HG03045 (cell line): ENCODE measurements around the gene CALCOCO1.
"Not testable (repeated sequence)": the region's sequence is repeated elsewhere in the genome, so short reads cannot be mapped to it uniquely, and the experiment has no call there.

Source experiments
- ATAC-seq: cut with Tn5 transposase; IDR thresholded peaks from one replicate; pipeline ENCODE4 v1.9.1; 2021; ENCODE audit warnings: mild to moderate bottlenecking, moderate library complexity; ENCODE audit not compliant: unreplicated experiment

Gene CALCOCO1

DNA sequence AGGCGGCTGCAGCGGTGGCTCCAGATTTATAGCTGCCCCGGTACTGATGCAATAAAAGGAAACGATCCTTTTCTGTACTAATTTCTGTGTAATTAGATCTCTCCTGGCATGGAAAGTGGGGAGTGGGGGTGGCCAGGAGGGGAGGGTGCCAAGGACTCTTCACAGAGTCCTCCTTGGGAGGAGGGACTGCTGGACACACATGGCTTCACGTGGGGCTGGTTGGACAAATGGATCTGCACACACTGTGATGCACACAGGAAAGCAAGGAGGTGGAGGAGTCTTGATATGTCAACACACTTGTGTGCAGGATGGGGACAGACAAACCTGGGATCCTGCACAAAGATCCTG lies 27.6 kb downstream of the CALCOCO1 start:
- ATAC-seq, result no peak

DNA sequence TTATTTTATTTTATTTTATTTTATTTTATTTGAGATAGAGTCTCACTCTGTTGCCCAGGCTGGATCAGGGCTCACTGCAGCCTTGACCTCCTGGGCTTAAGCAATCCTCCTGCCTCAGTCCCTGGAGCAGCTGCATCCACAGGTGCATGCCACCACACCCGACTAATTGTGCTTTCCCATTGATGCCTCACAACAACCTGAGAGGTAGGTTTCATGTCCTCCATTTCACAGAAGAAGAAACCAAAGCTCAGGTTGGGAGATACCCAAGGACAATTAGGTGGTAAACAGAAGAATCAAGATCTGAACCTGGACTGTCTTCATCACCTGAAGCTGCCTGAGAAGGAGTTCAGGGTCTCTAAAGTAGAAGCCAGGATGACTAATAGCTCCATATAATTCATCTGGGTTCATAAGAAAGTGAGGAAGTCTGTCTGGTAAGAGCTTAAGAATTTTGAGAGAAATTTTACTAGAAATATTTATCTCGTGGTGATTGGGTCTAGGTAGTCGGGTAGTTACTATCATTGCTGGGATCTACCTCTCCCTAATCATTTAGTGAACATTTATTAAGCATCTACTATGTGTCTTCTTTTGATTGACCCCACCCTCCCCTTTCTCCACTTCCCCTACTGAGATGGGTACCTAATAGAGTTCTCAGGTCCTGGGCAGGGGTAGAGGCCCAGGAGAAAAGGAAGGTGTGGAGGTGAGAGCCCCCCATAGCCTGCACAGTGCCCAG lies 28.1 kb downstream of the CALCOCO1 start:
- no peak for ATAC-seq

DNA sequence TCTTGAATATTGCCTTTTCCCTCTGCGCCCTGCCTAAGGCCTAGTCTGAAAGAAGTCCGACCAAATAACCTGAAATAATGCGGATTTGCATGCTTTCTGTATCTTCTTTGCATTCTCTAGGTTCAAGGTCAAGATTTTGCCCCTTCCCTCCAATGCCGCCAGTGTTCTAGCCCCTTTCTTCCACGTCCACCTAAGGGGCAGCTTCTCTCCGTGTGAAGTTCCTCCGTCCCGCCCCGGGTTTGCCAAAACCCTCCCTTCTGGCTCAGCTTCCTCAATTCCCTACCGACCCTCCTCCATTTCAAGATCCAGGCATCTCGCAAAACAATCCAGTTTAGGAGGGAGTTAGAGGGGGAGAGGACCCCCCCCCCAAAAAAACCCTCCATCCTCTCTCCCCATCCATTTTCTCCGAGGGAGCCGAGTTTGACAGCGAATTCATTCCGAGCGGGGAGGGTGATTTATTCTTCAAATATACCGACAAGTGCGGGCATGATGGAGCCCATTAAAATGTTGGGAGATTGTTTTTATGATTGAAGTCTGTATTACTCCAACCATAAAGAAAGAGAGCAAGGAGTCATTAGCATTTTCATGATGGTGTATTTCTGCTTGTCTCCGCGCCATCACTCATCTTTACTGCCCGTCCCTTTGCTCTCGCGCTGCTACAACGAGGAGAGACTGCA lies 30.5 kb downstream of the CALCOCO1 start:
- ATAC-seq, result no peak

DNA sequence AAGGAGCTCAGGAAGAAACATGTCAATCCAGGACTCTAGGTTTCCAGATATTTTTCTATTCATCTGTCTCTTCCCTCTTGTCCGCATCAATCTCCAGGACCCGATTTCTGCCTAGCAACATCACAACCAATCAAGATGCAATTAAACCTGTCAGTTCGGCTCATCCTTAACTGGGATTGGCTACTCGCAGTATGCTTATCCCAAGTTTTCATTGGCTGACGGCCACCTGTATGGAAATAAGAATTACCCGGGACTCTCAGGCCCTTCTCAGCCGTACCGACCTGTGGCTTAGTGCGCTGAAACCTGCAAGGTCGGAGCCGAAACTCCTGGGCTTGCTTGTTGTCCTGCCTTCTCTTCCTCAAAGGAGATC lies 31.0 kb downstream of the CALCOCO1 start:
- ATAC-seq, result no peak

DNA sequence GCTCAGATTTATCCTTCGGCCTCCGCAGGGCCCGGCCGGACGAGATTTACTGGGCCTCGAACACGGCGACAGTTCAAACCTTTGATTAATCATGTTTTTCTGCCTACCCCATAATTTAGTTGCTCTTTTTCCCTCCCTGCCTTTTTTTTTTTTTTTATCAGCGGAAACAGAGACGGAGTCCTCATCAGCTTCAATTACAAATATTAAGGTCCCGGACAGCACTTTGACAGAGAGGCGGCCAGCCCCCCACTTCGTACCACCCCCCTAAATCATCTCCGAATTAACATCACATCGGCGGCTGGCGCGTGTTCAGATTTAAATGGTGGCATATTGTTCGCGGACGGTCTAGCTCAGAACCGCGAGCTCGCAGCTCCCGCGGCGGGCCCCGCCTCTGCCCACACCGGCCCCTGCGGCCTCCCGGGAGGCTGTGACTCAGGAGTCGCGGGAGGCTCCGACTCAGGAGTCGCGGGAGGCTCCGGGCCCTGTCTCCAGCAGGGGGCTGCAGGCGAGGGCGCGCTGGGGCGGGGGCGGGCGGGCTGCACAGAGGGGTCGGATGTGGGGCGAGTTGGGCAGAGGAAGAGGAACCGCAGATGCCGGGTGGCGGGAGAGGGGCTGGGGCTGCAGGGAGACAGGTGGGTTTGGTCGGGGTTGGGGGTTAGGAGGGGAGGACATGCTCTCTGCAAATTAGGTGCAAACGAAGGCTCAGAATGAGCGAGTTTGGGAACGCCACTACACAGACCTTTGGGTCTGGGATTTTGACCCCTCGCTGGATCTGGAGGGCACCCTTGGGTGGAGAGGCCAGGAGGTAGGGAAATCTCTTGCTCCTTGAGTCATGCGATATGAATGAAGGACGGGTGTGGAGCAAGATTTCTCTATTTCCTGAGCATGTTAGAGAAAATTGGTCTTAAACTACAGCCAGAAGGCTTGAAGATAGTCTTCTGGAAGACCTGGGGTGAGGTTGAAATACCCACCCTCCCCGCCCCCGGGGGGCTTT lies 31.8 kb downstream of the CALCOCO1 start:
- ATAC-seq, result no peak

DNA sequence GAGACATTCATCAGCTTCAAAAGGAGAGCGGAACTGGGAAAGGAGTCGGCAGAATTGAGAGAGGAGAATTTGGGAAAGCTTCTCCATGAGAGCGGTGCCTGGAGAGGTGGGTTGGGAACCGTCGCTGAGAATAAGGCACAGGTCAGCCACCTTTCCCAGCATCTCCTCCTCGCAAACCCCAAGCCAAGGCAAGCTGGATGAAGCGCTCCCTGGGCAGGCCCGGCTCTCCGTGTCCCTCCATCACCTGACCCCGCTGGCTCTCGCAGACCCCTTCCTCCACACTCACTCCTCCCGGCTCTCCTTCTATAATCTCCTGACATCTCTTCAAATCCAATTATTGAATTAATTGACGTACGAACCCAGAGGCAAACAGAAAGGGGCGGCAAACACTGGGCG lies 32.5 kb downstream of the CALCOCO1 start:
- ATAC-seq, result no peak

DNA sequence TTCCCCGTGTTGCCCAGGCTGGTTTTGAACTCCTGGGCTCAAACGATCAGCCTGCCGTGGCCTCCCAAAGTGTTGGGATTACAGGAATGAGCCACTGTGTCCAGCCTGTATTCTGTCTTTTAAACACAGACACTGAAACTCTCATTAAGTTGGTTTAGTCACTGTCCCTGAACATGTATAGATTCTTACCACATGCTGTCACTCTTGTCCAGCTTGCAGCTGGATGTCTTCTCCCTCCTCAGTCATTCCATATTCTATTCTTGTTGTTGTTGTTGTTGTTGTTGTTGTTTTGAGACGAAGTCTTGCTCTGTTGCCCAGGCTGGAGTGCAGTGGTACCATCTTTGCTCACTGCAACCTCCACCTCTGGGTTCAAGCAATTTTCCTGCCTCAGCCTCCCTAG lies 39.1 kb downstream of the CALCOCO1 start:
- ATAC-seq, result no peak

DNA sequence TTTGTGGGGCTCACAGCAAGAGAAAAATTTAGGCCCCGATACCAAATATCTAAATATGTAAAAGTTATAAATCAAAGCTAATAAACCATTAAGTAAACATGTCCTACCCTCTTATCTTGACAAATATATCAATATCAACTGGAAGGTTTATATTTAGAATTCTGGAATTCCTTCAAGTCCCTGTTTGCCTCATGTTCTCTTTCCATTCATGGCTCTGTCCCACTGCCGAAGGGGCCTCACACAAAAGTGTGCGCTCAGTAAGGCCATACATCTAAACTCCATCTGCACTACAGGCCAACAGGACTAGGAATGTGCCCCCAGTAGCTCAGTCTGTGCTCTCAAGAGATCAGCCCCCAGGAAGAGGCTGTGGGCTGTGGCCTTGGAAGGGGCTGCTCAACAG lies 40.8 kb downstream of the CALCOCO1 start:
- ATAC-seq, result no peak

DNA sequence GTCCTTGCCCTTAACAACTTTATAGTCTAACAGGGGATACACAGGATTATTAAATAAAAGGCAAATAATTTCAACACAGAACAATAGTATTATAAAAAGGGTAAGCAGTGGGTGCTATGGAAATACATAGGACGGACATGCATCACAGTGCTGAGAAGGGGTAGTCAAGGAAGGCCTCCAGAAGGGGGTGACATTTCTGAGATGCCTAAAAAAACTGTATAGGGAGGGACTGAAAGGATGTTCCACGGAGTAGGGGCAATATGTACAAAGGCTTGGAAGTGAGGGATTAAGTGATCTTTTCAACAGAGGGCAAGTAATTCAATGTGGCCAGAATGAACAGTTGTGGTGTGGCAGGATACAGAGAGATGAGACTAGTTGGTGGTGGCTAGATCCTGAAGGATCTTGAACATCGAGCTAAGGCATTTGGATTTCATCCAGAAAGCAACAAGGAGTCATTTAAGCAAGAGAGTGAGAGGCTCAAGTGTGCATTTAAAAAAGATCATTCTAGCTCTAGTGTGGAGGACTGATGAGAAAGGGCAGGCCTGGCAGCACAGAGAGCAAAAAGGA lies 42.5 kb downstream of the CALCOCO1 start:
- no peak for ATAC-seq

DNA sequence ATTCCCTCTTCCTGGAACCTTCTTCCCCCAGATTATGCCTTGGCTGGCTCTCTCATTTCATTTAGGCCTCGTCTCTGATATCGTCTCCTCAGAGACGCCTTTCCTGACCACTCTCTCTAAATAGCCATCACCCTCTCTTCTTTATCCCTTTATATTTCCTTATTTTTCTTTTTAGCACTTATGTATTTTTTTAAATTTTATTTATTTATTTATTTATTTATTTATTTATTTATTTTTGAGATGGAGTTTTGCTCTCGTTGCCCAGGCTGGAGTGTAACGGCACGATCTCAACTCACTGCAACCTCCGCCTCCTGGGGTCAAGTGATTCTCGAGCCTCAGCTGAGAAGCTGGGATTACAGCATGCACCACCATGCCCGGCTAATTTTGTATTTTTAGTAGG lies 43.3 kb downstream of the CALCOCO1 start:
- ATAC-seq, result no peak

DNA sequence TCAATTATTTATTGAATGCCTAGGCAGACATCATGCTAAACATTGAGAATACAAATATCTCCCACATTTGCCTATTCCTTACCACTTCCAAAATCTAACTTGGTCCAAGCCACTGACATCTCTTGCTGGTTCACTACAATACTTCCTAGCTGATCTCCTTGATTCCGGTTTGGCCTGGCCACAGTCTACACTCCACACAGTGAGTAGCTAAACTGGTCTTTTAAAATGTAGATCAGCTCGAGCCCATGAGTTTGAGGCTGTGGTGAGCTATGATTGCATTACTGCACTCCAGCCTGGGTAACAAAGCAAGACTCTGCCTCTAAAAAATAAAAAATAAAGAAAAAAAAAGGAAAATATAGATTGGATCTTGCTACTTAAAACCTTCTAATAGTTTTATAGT lies 43.8 kb downstream of the CALCOCO1 start:
- no peak for ATAC-seq

DNA sequence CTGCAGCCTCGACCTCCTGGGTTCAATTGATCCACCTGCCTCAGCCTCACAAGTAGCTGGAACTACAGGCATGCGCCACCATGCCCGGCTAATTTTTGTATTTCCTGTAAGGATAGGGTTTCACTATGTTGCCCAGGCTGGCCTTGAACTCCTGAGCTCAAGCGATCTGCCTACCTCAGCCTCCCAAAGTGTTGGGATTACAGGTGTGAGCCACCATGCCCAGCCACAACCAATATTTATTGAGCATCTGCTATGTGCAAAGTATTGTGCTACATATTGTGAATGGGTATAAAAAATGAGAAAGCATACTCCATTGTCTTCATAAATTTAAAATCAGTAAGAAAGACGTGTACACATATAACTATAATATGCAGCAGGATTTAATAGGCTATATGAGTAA lies 47.2 kb downstream of the CALCOCO1 start:
- ATAC-seq, result not testable (repeated sequence)

DNA sequence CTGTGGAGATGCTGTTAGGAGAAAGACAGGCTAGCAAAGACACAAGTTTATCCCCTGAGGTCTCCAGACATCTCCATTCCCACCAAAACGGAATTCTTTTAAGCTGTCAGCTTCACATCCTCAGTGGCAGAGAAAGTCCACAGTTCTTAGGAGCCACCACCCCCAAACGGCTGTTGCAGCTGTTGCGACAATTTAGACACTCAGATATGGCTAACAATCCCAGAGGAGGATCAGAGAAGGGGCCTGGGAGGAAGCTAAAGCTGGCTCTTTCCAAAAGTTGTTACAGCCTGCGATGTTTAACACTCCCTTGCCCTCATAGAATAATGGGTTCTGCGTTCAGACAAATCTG lies 49.5 kb downstream of the CALCOCO1 start:
- no peak for ATAC-seq

DNA sequence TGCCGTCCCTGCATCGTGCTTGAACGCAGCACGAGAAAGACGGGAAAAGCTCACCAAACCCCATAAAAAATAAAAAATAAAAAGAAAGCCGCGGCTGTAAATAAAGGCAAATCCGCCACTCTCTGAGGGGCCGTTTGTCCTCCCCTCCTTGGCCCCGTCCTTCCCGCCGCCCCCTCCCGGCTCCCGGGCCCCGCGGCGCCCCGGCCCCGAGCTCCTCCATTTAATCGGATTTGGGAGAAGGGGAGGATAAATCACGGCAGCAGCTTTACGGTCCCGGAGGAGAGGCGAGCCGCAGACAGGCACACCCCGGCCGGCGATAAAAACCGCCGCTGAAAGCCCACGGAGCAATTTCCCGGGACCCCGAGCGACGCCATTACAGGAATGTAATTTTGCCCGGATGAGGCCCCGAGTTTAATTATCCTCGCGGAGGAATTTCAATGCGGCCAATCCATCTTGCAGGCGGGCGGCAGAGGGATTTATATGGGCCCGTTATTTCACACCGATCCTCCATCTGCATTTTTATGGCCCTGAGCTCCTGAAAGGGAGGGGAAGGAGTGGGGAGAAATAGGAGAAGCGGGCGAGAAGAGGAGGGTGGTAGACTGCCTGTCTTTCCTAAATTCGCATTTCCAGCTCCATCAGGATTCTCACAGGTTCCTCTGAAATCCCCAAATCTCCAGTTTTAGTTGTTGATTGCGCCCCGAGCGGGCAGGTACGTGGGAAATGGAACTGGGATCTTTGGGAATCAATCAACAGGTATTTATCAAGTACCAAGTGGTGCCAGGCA lies 50.0 kb downstream of the CALCOCO1 start:
- no peak for ATAC-seq

DNA sequence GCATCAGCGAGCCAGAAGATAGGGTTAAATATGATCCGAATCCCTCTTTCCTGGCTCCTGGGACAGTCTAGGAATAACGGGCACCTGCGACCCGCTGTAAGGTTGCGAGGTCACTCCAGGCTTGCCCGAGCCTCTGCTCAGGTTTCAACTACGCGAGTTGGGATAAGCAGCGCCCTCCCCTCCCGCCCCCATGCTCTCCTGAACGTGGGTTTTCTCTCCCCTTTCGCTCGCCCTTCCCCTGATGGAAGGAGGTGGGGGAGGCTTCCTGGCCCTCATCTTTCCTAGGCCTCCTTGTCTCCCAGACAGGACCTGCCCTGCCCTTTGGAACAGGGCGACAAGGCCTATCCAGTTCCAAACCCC lies 50.6 kb downstream of the CALCOCO1 start:
- ATAC-seq, result no peak

DNA sequence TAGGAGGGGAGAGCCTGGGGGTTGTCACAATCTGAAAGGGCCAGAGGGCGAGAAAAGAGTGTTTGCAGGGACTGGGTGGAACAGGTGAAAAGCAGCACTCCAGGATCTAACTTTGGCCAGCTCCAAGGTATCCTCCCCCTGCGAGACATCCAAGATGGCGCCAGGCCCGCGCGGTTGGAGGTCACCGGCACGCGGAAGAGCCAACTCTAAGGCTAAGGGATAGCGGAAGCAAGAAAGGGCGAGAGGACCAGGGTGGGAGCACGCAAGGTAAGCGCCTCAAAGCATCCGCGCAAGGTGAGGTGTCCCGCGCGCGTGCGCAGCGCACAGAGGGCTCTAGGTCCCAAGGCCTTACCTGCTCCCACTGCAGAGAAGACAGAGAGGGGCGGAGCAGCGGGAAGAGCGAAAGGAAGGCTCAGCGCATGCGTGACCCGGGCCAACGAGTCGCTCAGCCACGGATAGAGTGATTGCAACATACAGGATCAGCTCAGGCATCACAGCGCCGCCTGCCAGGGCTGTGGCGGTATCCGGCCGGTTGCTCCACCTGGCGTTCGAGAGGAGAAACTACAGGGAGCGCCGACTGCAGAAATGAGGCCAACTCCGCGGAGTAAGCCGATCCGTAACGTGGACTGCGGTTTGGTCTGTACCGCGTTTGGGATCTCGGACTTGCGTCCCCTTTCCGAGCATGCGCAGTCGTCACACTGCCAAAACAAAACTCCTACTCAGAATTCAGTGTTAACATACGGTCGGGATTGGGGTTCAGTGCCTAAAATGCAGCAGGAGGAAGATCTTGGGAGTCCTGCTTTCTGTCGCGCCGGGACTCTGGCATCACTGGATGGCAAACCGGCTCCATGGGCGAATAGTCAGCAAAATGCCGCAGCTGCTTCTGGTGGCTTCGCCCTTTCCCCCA lies 51.3 kb downstream of the CALCOCO1 start, which contains the start of gene ATP5MC2:
Gene ATP5MC2 (minus strand): TSS at position 383 of the 907 bp plus-strand sequence. CDS start 3,469 bp downstream, outside the sequence.
- peak; percentile 94 for ATAC-seq

DNA sequence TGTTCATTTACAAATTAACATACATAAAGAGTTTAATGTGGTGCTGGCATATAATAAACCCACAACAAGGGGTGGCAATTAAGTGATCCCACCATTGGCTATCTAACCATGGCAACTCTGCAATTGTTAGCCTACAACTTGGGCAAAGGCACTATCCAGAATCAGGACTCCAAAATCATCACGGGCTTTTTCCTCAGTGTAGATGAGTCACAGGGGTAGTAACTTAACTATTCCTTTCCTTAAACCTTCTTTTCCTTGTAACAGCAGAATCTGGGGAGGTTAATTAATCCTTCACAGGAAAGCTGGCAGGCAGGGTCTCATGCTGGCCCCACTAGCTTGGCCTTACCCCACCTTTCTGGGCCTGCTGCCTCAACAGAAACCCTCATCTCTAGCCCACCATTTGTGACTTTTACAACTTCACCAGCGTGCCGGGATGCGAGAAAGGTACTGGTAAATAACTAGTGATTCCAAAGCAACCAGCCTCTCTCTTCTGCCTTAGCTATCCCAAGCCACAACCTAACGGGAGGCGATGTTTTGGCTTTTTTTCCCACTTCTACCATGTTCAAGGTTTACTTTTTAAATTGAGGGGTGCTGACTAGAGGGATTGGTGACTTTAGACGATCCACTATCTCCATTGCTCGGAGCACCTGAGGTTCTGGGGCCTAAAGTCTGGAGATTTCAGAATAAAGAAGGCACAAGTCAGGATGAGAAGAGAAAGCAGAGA lies 52.1 kb downstream of the CALCOCO1 start:
- no peak for ATAC-seq

DNA sequence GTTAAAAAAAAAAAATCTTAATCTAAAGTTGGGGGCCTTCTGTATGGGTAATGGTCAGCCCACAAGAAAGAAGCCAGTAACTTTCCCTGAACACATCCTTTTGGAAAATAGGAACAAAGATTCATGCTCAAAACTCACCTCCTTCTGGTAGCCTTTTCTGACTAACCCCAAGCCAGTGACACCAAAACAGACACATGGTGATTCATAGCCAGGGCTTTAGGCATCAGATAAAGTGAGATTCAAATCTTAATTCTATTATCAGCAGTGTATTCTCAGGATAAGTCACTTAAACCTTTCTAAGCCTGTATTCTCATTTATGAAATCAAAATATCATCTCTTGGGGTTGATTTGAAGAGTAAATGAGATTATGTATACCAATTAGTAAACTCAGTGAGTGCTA lies 56.3 kb downstream of the CALCOCO1 start:
- no peak for ATAC-seq

DNA sequence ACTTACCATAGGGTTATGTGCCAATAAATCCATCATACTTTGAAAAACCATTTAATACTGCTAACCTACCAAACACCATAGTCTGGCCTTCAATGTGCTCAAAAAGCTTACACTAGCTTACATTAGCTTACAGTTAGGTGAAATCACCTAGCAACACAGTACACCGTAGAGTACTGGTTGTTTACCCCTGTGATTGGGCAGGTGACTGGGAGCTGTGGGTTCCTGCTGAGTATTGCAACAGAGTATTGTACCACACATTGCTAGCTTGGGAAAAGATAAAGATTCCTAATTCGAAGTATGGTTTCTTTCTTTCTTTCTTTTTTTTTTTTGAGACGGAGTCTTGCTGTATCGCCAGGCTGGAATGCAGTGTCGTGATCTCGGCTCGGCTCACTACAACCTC lies 56.9 kb downstream of the CALCOCO1 start:
- no peak for ATAC-seq
